Middle frontal gyrus (tissue), 1 donor: ENCODE results near the gene COL2A1.

Source experiments
- DNase-seq: peaks from one replicate; pipeline ENCODE4 v3.0.0-alpha.2; 2015; ENCODE audit warnings: low spot score; ENCODE audit errors: extremely low spot score

Gene COL2A1

GRCh38 chr12:47946413-47947323 lies 57.6 kb downstream of the COL2A1 start:
- DNase-seq = no peak

- DNase-seq = no peak
These were observed 58.9 kb downstream of the COL2A1 start for GRCh38 chr12:47945341-47945728.

DNA sequence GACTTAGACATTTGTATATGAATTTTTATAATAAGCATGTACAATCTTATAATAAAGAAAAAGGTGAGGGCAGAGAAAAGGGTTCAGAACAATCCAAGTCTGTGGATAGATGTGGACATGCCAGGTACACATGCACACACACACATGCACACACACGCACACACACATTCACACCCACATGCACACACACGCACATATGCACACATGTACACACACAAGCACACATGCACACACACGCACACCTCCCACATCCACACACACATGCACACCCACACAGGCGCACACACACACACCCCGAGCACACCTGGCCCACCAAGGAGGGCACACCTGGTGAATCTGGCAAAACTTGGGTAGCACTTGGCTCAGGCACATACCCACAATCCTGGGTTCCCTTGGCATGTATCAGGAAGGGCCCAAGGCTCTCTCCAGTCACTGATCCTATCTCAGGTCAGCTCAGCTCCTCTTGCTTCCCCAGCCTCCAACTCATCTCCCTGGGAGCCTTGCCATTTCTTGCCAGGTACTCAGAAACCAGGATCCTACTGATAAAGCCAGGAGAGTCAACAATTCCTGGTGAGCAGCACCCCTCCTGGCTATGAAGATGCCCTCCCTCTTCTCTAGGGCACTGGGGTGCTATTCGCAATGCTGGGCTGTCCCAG lies 59.5 kb downstream of the COL2A1 start:
- DNase-seq = no peak

DNA sequence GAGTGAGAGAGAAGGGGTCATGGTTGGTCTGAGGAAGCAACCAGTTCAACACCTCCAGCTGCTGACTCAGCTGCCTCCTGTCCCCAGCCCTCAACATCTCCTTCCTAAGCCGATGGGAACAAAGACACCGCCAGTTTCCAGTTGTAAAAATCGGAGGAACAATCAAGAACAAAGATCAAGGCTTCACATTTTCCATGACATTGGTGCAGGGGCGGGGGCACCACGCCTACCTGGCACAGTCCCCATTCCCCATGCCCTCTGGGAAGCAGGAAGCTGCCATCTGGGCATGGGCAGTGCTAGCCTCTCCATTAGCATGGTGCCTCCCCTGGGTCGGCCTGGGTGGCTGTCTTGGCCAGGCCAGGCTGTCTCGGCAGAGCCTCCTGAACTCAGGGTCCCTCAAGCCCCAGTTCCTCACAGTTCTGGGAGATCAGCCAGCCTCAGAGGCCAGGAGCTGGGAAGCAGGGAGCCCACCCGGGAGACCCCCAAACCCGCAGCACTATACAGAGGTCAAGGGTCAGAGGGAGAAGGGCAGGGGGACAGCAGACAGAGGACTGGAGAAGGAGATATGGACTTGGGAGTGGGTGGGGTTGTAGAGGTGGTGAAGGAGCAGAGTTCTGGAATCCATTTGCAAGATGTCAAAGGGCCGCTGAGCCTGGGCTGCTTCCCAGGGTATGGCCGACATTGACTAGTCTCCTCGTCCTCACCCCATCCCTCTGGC lies 60.5 kb downstream of the COL2A1 start:
- no peak for DNase-seq

DNA sequence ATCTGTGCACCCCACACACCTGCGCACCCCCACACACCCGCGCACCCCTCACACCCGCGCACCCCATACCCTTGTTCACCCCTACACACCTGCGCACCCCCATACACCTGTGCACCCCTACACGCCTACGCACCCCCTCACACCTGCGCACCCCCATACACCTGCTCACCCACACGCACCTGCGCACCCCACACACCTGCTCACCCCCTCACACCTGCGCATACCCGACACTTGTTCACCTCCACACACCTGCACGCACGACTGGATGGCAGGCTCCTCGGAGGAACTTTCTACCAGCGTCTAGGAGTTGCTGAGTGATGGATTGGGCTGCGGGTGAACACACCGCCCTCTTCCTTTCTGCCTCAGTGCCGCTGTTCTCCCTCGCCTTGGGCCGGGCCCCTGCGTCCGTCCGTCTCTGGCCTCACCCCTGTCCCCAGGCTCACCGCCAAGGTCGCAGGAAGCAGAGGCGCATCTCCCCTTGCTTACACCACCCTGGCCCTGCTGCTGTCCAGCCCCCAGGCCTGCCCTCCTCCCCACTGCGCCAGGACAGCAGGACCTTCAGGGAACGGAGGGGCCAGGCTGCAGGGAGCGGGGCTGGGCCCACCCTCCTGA lies 61.6 kb downstream of the COL2A1 start:
- no peak for DNase-seq

GRCh38 chr12:47941871-47942613 lies 62.2 kb downstream of the COL2A1 start:
- DNase-seq = no peak

DNA sequence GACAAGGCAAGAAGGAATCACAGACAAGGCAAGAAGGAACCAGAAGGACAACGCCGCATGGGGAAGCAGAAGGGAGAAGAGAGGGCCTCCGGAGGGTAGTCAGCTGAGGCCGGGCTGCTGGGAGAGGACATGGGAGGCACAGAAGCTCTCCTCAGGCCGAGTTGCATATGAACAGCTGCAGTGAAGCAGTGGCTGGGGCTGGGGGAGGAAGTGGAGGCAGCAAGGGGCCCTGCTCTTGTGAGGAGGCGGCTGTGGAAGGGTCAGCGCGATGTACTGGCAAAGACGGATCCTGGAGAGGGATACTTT lies 62.8 kb downstream of the COL2A1 start:
- no peak for DNase-seq

GRCh38 chr12:47940773-47941474 lies 63.4 kb downstream of the COL2A1 start:
- DNase-seq = no peak

GRCh38 chr12:47939009-47939601 lies 65.2 kb downstream of the COL2A1 start:
- no peak for DNase-seq

DNA sequence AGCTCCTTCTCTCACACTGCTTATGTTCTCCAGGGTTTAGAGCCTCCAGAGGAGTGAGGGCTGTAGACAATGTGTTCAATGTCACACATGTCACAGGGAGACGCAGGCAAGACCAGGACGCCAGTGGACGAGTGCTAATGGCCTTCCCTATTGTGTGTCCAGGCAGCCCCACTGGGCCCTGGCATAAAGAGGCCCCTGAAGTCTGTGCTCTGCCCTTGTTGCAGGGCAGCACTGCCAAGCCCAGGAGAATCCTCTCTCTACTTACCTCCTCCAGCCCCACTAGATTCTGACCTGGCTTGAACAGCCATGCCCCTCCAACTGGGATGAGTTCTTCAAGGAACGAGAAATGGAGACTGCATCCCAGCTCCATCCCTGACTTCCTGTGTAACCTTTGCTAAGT lies 65.7 kb downstream of the COL2A1 start:
- no peak for DNase-seq

DNA sequence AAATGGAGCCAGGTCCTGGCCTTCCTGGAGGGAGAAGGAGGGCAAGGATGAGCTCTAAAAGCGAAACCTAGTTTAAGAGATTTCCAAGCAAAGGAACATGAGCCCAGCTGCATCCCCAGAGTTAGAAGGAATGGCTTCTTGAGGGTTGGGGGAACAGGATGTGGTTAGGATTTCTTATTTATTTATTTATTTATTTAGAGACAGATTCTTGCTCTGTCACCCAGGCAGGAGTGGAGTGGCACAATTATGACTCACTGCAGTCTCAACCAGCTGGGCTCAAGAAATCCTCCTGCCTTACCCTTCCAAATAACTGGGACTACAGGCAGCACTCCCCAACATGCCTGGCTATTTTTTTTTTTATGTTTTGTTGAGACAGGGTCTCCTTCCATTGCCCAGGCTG lies 66.2 kb downstream of the COL2A1 start:
- no peak for DNase-seq

DNA sequence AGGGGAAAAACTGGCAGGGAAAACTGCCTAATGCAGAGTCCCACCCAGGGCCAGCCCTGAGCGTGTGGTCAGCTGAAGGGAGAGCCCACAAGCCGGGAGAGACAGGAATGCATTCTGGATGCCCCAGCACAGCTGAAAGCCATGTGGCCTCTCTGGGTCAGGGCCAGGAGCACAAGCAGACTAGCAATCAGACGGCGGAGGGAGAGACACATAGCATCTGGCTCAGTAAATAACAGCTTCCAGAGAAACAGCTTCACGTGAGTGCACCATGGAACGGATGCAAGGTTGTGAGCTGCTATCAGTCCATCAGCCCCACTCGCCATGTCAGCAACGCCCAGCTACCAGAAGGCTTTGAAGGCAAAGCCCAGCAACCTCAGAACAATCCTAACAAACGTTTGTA lies 69.1 kb downstream of the COL2A1 start:
- DNase-seq = no peak

- DNase-seq = no peak
These were observed 73.1 kb downstream of the COL2A1 start for GRCh38 chr12:47931187-47931586.

- no peak for DNase-seq
These were observed 73.6 kb downstream of the COL2A1 start for GRCh38 chr12:47930634-47931033.

- DNase-seq = no peak
These were observed 76.9 kb downstream of the COL2A1 start for GRCh38 chr12:47927346-47927745.
